ENCODE data around the gene RUBCNL.

DNA sequence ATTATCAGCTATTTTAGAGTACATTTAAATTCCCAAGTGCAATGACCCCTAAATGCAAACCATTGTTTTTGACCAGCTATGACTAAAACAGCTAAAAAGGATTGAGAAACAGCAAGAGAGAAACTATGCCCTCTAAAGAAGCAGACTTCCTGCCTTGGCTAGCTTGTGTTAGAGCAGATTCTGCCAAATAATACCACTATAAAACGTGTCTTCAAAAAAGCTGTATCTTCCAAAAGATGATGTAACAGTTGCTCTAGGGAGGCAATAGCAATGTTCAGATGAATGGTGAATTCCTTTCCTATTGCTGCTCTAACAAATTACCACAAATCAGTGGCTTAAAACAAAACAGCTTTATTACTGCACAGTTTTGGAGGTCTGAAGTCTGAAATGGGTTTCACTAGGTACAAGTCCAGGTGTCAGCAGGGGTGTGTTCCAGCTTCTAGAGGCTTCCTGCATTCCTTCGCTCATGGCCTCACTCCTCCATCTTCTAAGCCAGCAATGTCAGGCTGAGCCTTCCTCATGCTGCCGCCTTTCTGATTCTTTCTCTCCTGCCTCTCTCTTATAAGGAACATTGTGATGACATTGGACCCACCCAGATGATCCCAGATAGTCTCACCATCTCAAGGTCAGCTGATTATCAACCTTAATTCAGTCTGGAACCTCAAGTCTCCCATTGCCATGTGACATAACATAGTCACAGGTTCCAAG lies 90.8 kb downstream of the RUBCNL start:
- TF ChIP-seq, protein P1, sequence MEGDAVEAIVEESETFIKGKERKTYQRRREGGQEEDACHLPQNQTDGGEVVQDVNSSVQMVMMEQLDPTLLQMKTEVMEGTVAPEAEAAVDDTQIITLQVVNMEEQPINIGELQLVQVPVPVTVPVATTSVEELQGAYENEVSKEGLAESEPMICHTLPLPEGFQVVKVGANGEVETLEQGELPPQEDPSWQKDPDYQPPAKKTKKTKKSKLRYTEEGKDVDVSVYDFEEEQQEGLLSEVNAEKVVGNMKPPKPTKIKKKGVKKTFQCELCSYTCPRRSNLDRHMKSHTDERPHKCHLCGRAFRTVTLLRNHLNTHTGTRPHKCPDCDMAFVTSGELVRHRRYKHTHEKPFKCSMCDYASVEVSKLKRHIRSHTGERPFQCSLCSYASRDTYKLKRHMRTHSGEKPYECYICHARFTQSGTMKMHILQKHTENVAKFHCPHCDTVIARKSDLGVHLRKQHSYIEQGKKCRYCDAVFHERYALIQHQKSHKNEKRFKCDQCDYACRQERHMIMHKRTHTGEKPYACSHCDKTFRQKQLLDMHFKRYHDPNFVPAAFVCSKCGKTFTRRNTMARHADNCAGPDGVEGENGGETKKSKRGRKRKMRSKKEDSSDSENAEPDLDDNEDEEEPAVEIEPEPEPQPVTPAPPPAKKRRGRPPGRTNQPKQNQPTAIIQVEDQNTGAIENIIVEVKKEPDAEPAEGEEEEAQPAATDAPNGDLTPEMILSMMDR (conservative IDR thresholded peaks at IDR 0.05; ENCODE audit: low read length): no peak
- TF ChIP-seq EZH2phosphoT487 (IDR thresholded peaks at IDR 0.05; ENCODE audit: borderline replicate concordance, low read depth, low read length): no peak
